IMR-90 (cell line): ENCODE results near the gene TAGLN3.

ENCODE experiments used
- BHLHE40 ChIP-seq: fragments of 150-350 bp; IDR thresholded peaks from 2 replicates; pipeline ENCODE4 v1.6.1; 2016; ENCODE audit warnings: mild to moderate bottlenecking, low read depth, low read length
- CHD1 ChIP-seq: IDR thresholded peaks from 2 replicates; pipeline ENCODE4 v1.6.1; 2012; ENCODE audit warnings: low read depth, low read length, improper control_type of control experiment
- CTCF ChIP-seq: conservative IDR thresholded peaks from 2 replicates; pipeline ENCODE4 v1.5.1; 2012; ENCODE audit warnings: mild to moderate bottlenecking, low read depth, low read length, improper control_type of control experiment
- ELK1 ChIP-seq: fragments of 150-350 bp; IDR thresholded peaks from 2 replicates; pipeline ENCODE4 v1.6.1; 2016; ENCODE audit warnings: low read depth, mild to moderate bottlenecking, low read length, moderate library complexity, borderline replicate concordance
- FOS ChIP-seq: fragments of 150-350 bp; IDR thresholded peaks from 2 replicates; pipeline ENCODE4 v1.6.1; 2016; ENCODE audit warnings: low read depth, low read length
- MAFK ChIP-seq: IDR thresholded peaks from 2 replicates; pipeline ENCODE4 v1.6.1; 2012; ENCODE audit warnings: low read depth, low read length, improper control_type of control experiment
- MAZ ChIP-seq: IDR thresholded peaks from 2 replicates; pipeline ENCODE4 v1.6.1; 2012; ENCODE audit warnings: low read depth, mild to moderate bottlenecking, low read length, improper control_type of control experiment, moderate library complexity, borderline replicate concordance
- POLR2A ChIP-seq: IDR thresholded peaks from 2 replicates; pipeline ENCODE4 v1.6.1; 2012; ENCODE audit warnings: mild to moderate bottlenecking, low read depth, low read length
- RAD21 ChIP-seq: IDR thresholded peaks from 2 replicates; pipeline ENCODE4 v1.6.1; 2012; ENCODE audit warnings: low read length, improper control_type of control experiment
- RCOR1 ChIP-seq: IDR thresholded peaks from 2 replicates; pipeline ENCODE4 v1.6.1; 2012; ENCODE audit warnings: mild to moderate bottlenecking, low read length, improper control_type of control experiment; ENCODE audit not compliant: insufficient replicate concordance
- RFX5 ChIP-seq: IDR thresholded peaks from 2 replicates; pipeline ENCODE4 v1.8.0; 2012; ENCODE audit warnings: low read depth, mild to moderate bottlenecking, low read length, moderate library complexity
- SMC3 ChIP-seq: fragments of 150-350 bp; IDR thresholded peaks from 2 replicates; pipeline ENCODE4 v1.6.1; 2016; ENCODE audit warnings: low read depth, mild to moderate bottlenecking, antibody characterized with exemption, low read length, moderate library complexity

GRCh38 chr3:111976254-111976653 is 22.5 kb upstream of the TAGLN3 start:
- TF ChIP-seq CTCF (no peak), CHD1 (no peak), POLR2A (no peak), SMC3 (no peak), MAZ (no peak), RAD21 (no peak), RFX5 (no peak), ELK1 (no peak), MAFK (no peak), RCOR1 (no peak), BHLHE40 (no peak), FOS (no peak)
